Neuronal stem cell (in vitro differentiated cells): ENCODE results near the gene CCSER2.

Experiments used
- DNase-seq: peaks from one replicate; pipeline ENCODE4 v3.0.0-alpha.2; 2013; ENCODE audit warnings: low spot score
- H2AFZ ChIP-seq: one replicate; pipeline ENCODE4 v1.6.1; 2013; ENCODE audit warnings: mild to moderate bottlenecking, low read length, inconsistent platforms
- H2AK5ac ChIP-seq: 2 replicates; pipeline ENCODE4 v1.6.1; 2013; ENCODE audit warnings: low read depth, mild to moderate bottlenecking, inconsistent platforms, low read length, moderate library complexity, mixed read lengths
- H2BK120ac ChIP-seq: 2 replicates; pipeline ENCODE4 v1.6.1; 2013; ENCODE audit warnings: low read depth, mild to moderate bottlenecking, inconsistent platforms, low read length, moderate library complexity, mixed read lengths
- H2BK12ac ChIP-seq: one replicate; pipeline ENCODE4 v1.6.1; 2013; ENCODE audit warnings: low read length, inconsistent platforms
- H2BK15ac ChIP-seq: 2 replicates; pipeline ENCODE4 v1.6.1; 2013; ENCODE audit warnings: mild to moderate bottlenecking, low read length, inconsistent platforms, mixed read lengths
- H2BK5ac ChIP-seq: one replicate; pipeline ENCODE4 v1.6.1; 2013; ENCODE audit warnings: inconsistent platforms, mild to moderate bottlenecking, low read length, moderate library complexity
- H3K14ac ChIP-seq: one replicate; pipeline ENCODE4 v1.6.1; 2013; ENCODE audit warnings: low read length, inconsistent platforms
- H3K18ac ChIP-seq: 2 replicates; pipeline ENCODE4 v1.6.1; 2013; ENCODE audit warnings: low read length, inconsistent platforms
- H3K23ac ChIP-seq: 2 replicates; pipeline ENCODE4 v1.6.1; 2013; ENCODE audit warnings: low read depth, mild to moderate bottlenecking, mixed read lengths, low read length, inconsistent platforms; ENCODE audit not compliant: poor library complexity
- H3K27ac ChIP-seq: replicated peaks from 3 replicates; pipeline ENCODE4 v1.5.1; 2013; ENCODE audit warnings: low read length, inconsistent platforms
- H3K27me3 ChIP-seq, 3 experiments: 2 replicates each; pipeline ENCODE4 v1.6.1; 2013; ENCODE audit warnings: low read length in 3 of 3, mild to moderate bottlenecking in 2 of 3, inconsistent platforms in 1 of 3, low read depth in 1 of 3, mixed read lengths in 1 of 3, moderate library complexity in 1 of 3; ENCODE audit not compliant: control insufficient read depth in 3 of 3, insufficient read depth in 3 of 3
- H3K36me3 ChIP-seq, 2 donors: replicated peaks in 1 of 2; 2 replicates each; pipeline ENCODE4 v1.6.1; 2013; ENCODE audit warnings: low read length in 2 of 2; ENCODE audit not compliant: control insufficient read depth in 2 of 2, insufficient read depth in 2 of 2
- H3K4ac ChIP-seq: 2 replicates; pipeline ENCODE4 v1.6.1; 2013; ENCODE audit warnings: inconsistent platforms, mild to moderate bottlenecking, low read length, moderate library complexity
- H3K4me1 ChIP-seq, 2 donors: 1 replicate in 1 of 2; 2 replicates in 1 of 2; pipeline ENCODE4 v1.6.1; 2013; ENCODE audit warnings: low read length in 2 of 2, low read depth in 1 of 2; ENCODE audit not compliant: control insufficient read depth in 2 of 2, insufficient read depth in 1 of 2
- H3K4me2 ChIP-seq: one replicate; pipeline ENCODE4 v1.6.1; 2013; ENCODE audit warnings: mild to moderate bottlenecking, low read length, inconsistent platforms; ENCODE audit not compliant: insufficient read depth, poor library complexity, severe bottlenecking
- H3K4me3 ChIP-seq, 2 donors: 2 replicates each; pipeline ENCODE4 v1.5.1; 2013; ENCODE audit warnings: low read length in 2 of 2, mild to moderate bottlenecking in 2 of 2, inconsistent platforms in 1 of 2, moderate library complexity in 1 of 2
- H3K79me1 ChIP-seq: one replicate; pipeline ENCODE4 v1.6.1; 2013; ENCODE audit warnings: low read depth, mild to moderate bottlenecking, inconsistent platforms, low read length, moderate library complexity
- H3K9ac ChIP-seq: one replicate; pipeline ENCODE4 v1.6.1; 2013; ENCODE audit warnings: mild to moderate bottlenecking, low read depth, low read length, inconsistent platforms; ENCODE audit not compliant: poor library complexity
- H3K9me3 ChIP-seq, 2 donors: replicated peaks in 1 of 2; 2 replicates each; pipeline versions ENCODE3 to v1.6.1; 2013; ENCODE audit warnings: low read length in 2 of 2, mild to moderate bottlenecking in 2 of 2, inconsistent platforms in 1 of 2, low read depth in 1 of 2, mixed read lengths in 1 of 2, moderate library complexity in 1 of 2; ENCODE audit not compliant: control insufficient read depth in 2 of 2, insufficient read depth in 1 of 2
- H4K8ac ChIP-seq: one replicate; pipeline ENCODE4 v1.6.1; 2013; ENCODE audit warnings: low read depth, mild to moderate bottlenecking, inconsistent platforms, low read length, moderate library complexity
- H4K91ac ChIP-seq: one replicate; pipeline ENCODE4 v1.6.1; 2013; ENCODE audit warnings: low read length, low read depth, mild to moderate bottlenecking, inconsistent platforms; ENCODE audit not compliant: poor library complexity
- WGBS, 2 donors: extraction: QIAGEN DNeasy Blood & Tissue Kit; methylation state at CpG; one replicate each; pipeline ENCODE4 v1.1.7; 2013; ENCODE audit warnings: missing lambda C conversion rate in 2 of 2, mixed read lengths in 1 of 2; ENCODE audit not compliant: insufficient read length in 2 of 2, insufficient replicate concordance in 1 of 2; ENCODE audit errors: extremely low coverage in 2 of 2; 5-methylcytosine and 5-hydroxymethylcytosine counted together

CCSER2 gene

GRCh38 chr10:84473136-84473535, 144.7 kb downstream of the CCSER2 start:
- Histone ChIP-seq H2BK120ac (no peak overlapping the region), H2AK5ac (no peak overlapping the region), H2BK5ac (no peak overlapping the region), H3K23ac (no peak overlapping the region), H2BK15ac (no peak overlapping the region), H3K36me3 (peaks cover 0 to 52% of the 10 kb centered on the region in 2 donors), H4K8ac (no peak overlapping the region), H3K9me3 (no peaks in the 10 kb centered on the region), H3K18ac (no peak overlapping the region), H3K4me1 (no peaks in the 10 kb centered on the region), H3K27me3 (no peaks in the 10 kb centered on the region), H3K4ac (no peak overlapping the region), H3K27ac (no peak overlapping the region), H2BK12ac (no peak overlapping the region), H3K79me1 (no peaks in the 10 kb centered on the region), H3K9ac (no peak overlapping the region), H3K4me3 (no peak overlapping the region), H4K91ac (no peak overlapping the region), H3K4me2 (no peak overlapping the region), H2AFZ (no peak overlapping the region), H3K14ac (no peak overlapping the region)
- no peak for DNase-seq
- WGBS, 2 donors: no CpG with 5 or more reads among the region's 3 CpGs

GRCh38 chr10:84477398-84478128, 149.2 kb downstream of the CCSER2 start:
- H3K4me3 ChIP-seq: no peak overlapping the region

GRCh38 chr10:84478151-84478550, 149.8 kb downstream of the CCSER2 start:
- H2BK15ac ChIP-seq: no peak overlapping the region

More at GRCh38 chr10:84477398-84478128, 149.2 kb downstream of the CCSER2 start:
- no peaks in the 10 kb centered on the region for H3K79me1 ChIP-seq
- no peak for DNase-seq
- no peak overlapping the region for H2BK15ac ChIP-seq
- no peak overlapping the region for H3K4me2 ChIP-seq
- WGBS, 2 donors: no CpG with 5 or more reads among the region's 3 CpGs
- peaks cover 0 to 49% of the 10 kb centered on the region in 2 donors for H3K36me3 ChIP-seq
- no peak overlapping the region for H3K14ac ChIP-seq
- H3K18ac ChIP-seq: no peak overlapping the region
- no peaks in the 10 kb centered on the region for H3K27me3 ChIP-seq
- no peak overlapping the region for H3K23ac ChIP-seq
- no peak overlapping the region for H2AK5ac ChIP-seq
- no peak overlapping the region for H2BK12ac ChIP-seq
- no peak overlapping the region for H3K4ac ChIP-seq
- H2AFZ ChIP-seq: no peak overlapping the region
- no peak overlapping the region for H3K27ac ChIP-seq
- no peak overlapping the region for H3K9ac ChIP-seq
- H3K4me1 ChIP-seq: no peaks in the 10 kb centered on the region
- no peak overlapping the region for H4K8ac ChIP-seq
- H2BK5ac ChIP-seq: no peak overlapping the region
- no peak overlapping the region for H4K91ac ChIP-seq
- H3K9me3 ChIP-seq: no peaks in the 10 kb centered on the region
- no peak overlapping the region for H2BK120ac ChIP-seq

GRCh38 chr10:84478679-84479078, 150.3 kb downstream of the CCSER2 start:
- DNase-seq: no peak
- H2BK120ac ChIP-seq: no peak overlapping the region
- H2AFZ ChIP-seq: no peak overlapping the region
- no peak overlapping the region for H4K8ac ChIP-seq
- no peak overlapping the region for H3K27ac ChIP-seq
- no peaks in the 10 kb centered on the region for H3K4me1 ChIP-seq
- no peak overlapping the region for H4K91ac ChIP-seq
- H3K27me3 ChIP-seq: no peaks in the 10 kb centered on the region
- H3K36me3 ChIP-seq: peaks cover 0 to 41% of the 10 kb centered on the region in 2 donors
- WGBS, 2 donors: no CpG with 5 or more reads among the region's 1 CpG
- H3K4ac ChIP-seq: no peak overlapping the region
- no peak overlapping the region for H2AK5ac ChIP-seq
- no peak overlapping the region for H3K9ac ChIP-seq
- H2BK5ac ChIP-seq: no peak overlapping the region
- no peaks in the 10 kb centered on the region for H3K9me3 ChIP-seq
- no peak overlapping the region for H2BK15ac ChIP-seq
- H3K14ac ChIP-seq: no peak overlapping the region
- H3K23ac ChIP-seq: no peak overlapping the region
- H3K18ac ChIP-seq: no peak overlapping the region
- H3K79me1 ChIP-seq: no peaks in the 10 kb centered on the region
- no peak overlapping the region for H3K4me2 ChIP-seq
- no peak overlapping the region for H2BK12ac ChIP-seq
- no peak overlapping the region for H3K4me3 ChIP-seq

More at GRCh38 chr10:84478151-84478550, 149.8 kb downstream of the CCSER2 start:
- Histone ChIP-seq H3K4me3 (no peak overlapping the region), H2AFZ (no peak overlapping the region), H3K9me3 (no peaks in the 10 kb centered on the region), H3K4me2 (no peak overlapping the region), H3K36me3 (peaks cover 0 to 45% of the 10 kb centered on the region in 2 donors), H2BK120ac (no peak overlapping the region), H2BK12ac (no peak overlapping the region), H2BK5ac (no peak overlapping the region), H3K79me1 (no peaks in the 10 kb centered on the region), H4K8ac (no peak overlapping the region), H2AK5ac (no peak overlapping the region), H3K27me3 (no peaks in the 10 kb centered on the region), H3K18ac (no peak overlapping the region), H3K27ac (no peak overlapping the region), H4K91ac (no peak overlapping the region), H3K23ac (no peak overlapping the region), H3K9ac (no peak overlapping the region), H3K14ac (no peak overlapping the region), H3K4ac (no peak overlapping the region), H3K4me1 (no peaks in the 10 kb centered on the region)
- no peak for DNase-seq
